ENCODE results near the gene RAE1.

Gene RAE1

GRCh38 chr20:57400231-57400701, 49.2 kb downstream of the RAE1 start:
- no peak for DNase-seq (ENCODE audit: low read depth in 2 of 2)

- no peak for DNase-seq (ENCODE audit: low read depth in 2 of 2)
Measured at GRCh38 chr20:57400821-57401564, 49.9 kb downstream of the RAE1 start.

DNA sequence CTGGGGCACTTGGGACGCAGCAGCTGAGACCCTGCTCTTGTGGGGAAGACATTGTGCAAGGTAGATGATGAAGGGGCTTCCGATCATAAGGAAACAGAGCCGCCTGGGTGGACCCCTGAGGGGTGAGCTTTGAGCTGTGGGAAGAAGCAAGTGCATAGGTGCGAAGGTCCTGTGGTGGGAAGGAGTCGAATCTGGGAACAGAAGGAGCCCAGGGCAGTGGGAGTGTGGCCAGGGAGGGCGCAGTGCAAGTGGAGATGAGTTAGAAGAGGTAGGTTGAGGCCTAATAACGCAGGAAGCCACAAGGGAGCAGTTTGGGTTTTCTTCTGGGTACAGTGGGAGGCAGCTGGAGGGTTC, 50.5 kb downstream of the RAE1 start:
- DNase-seq (ENCODE audit: low read depth in 2 of 2), result no peak

- DNase-seq (ENCODE audit: low read depth in 2 of 2), result no peak
Measured at GRCh38 chr20:57402206-57403125, 51.4 kb downstream of the RAE1 start.

GRCh38 chr20:57403216-57403615, 52.2 kb downstream of the RAE1 start:
- no peak for DNase-seq (ENCODE audit: low read depth in 2 of 2)

DNA sequence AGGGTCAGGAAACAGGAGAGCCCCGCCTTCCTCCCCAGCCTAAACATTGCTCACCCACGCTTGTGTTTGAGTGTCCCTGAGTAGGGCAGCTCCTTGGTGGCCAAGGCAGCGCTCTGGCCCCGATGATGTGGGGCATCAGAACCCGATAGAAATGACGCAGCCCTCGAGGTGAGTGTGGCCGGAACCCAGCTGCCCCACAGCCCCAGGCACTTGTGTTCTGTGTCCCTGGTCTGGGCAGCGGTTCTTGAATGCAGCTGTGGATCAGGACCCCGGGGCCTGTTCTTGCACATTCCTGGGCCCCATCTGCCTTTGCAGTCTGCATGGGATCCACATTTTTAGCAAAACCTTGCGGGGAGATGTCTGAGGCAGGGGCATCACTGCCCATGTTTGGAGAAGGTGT, 53.0 kb downstream of the RAE1 start:
- DNase-seq (ENCODE audit: low read depth in 2 of 2), result no peak

- DNase-seq (ENCODE audit: low read depth in 2 of 2), result no peak
Measured at GRCh38 chr20:57404419-57405072, 53.5 kb downstream of the RAE1 start.

- no peak for DNase-seq (ENCODE audit: low read depth in 2 of 2)
Measured at GRCh38 chr20:57405236-57406016, 54.4 kb downstream of the RAE1 start.

DNA sequence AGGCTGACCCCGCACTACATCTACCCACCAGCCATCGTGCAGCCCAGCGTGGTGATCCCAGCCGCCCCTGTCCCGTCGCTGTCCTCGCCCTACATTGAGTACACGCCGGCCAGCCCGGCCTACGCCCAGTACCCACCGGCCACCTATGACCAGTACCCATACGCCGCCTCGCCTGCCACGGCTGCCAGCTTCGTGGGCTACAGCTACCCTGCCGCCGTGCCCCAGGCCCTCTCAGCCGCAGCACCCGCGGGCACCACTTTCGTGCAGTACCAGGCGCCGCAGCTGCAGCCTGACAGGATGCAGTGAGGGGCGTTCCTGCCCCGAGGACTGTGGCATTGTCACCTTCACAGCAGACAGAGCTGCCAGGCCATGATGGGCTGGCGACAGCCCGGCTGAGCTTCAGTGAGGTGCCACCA, 56.5 kb downstream of the RAE1 start:
- no peak for DNase-seq (ENCODE audit: low read depth in 2 of 2)

GRCh38 chr20:57408131-57408530, 57.1 kb downstream of the RAE1 start:
- DNase-seq (ENCODE audit: low read depth in 2 of 2), result no peak

GRCh38 chr20:57408536-57409233, 57.6 kb downstream of the RAE1 start:
- DNase-seq (ENCODE audit: low read depth in 2 of 2), result no peak

DNA sequence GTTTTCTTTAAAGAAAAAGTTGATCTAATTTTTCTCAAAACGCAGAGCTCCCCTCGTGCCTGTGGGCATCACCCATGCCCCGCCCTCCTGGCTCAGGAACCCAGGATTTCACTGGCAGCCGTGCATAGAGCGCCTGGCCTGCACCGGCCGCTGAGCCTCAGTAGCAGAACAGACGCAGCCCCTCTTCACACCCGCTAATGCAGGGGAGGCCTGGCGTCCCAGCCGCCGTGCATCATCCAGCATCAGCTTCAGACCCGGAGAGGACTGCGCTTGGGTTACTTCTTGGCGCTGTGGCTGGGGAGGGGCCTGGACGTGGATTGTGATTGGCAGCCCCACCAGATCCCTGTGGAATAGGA, 58.2 kb downstream of the RAE1 start:
- DNase-seq (ENCODE audit: low read depth in 2 of 2), result no peak

- DNase-seq (ENCODE audit: low read depth in 2 of 2), result no peak
Measured at GRCh38 chr20:57409672-57410397, 58.8 kb downstream of the RAE1 start.

DNA sequence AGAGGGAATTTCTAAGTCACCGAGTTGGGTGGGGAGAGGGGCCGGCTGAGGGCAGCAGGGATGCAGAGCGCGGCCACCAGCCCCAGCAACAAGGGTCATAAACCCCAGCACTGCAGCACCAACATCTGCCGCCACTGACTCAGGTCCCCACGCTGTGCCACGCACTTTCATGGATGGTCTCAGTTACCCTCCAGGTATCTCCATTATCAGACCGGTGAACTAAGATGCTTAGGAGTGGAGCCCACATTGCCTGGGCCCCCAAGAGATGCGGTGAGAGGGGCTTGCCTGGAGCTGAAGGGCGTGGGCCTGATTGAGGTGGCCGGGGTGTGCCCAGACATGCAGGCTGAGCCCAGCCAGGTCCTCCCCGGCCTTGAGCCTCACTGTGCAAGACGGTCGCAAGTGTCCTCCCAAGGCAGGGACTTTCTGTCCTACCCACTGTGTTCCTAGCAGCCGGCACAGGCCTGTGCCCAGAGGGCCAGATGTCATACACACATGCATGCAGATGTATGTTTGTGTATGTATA, 59.4 kb downstream of the RAE1 start:
- DNase-seq (ENCODE audit: low read depth in 2 of 2), result no peak

DNA sequence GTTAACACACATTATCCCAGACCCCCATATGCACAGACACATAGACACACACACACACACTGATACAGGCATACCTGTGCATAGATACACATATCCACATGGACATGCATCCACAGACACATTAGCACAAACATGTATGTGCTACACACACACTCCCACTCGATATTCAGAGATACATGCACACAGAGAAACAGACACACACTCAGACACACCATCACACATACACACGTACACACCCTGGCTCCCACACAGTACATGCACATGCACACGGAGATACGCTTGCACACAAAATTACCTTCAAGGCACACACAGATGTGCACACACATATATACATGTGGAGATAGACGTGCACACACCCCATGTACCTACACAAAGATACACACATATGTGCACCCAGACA, 59.9 kb downstream of the RAE1 start:
- DNase-seq (ENCODE audit: low read depth in 2 of 2), result no peak

DNA sequence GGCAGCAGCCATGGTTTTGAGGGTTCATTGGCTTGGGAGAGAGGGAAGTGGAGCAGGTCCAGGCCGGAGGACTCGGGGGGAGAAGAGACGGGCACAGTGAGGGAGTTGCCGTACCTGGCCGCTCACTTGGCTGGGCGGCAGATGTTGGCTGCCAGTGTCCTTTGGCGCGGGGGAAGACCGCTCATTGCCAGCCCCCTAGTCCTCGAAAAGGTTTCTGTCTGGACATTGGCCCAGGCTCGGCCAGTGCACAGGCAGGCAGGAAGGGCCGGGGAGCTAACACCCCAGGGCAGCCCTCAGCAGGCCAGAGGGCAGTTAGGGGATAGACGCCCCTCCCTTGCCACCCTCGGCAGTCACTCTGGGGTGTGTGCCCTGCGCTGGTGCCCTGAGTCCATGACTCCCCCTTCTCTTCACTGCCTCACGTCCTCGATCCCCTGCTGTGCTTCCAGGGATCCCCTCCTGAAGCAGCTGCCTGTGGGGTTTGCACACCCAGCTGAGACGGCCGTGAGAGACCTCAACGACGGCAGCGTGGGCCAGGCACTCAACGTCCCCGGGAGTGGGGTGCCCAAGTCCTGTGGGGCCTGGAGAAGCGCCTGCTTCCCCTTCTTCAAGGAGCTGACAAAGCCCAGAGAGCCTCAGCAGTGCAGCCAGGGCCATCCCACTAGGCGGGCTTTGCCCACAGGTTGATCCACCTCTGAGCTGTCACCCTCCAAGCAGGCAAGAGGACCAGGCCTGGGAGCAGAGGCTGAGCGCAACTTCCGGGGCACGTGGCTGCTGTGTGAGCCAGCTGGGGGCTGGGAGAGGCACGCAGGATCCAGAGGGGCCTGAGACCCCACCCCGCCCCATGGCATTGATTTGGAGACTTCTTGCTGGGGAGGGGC, 60.6 kb downstream of the RAE1 start:
- no peak for DNase-seq (ENCODE audit: low read depth in 2 of 2)

- DNase-seq (ENCODE audit: low read depth in 2 of 2), result no peak
Measured at GRCh38 chr20:57412347-57413029, 61.4 kb downstream of the RAE1 start.

- no peak for DNase-seq (ENCODE audit: low read depth in 2 of 2)
Measured at GRCh38 chr20:57413986-57414385, 62.9 kb downstream of the RAE1 start.
